OCI-LY3 (cell line): ENCODE data around the gene B4GALT7.

ENCODE experiments used
- H2AFZ ChIP-seq: fragments of 200-600, 300-600 bp; shearing (Covaris generic); 2 replicates; pipeline ENCODE4 v1.6.0; 2014; ENCODE audit warnings: antibody characterized with exemption, low read depth, low read length
- H3K27ac ChIP-seq: fragments of 200-600, 300-600 bp; sonication (generic); 2 replicates; pipeline ENCODE4 v1.5.1; 2014; ENCODE audit warnings: mild to moderate bottlenecking, low read length, moderate library complexity, mixed read lengths
- H3K27me3 ChIP-seq: fragments of 200-600, 300-600 bp; sonication (generic); 2 replicates; pipeline ENCODE4 v1.6.1; 2014; ENCODE audit warnings: low read depth, low read length, mixed read lengths
- H3K36me3 ChIP-seq: fragments of 200-600, 300-600 bp; sonication (generic); replicated peaks from 2 replicates; pipeline ENCODE3; 2014; ENCODE audit warnings: low read depth, low read length, mixed read lengths
- H3K4me1 ChIP-seq: fragments of 300-600, 200-600 bp; sonication (generic); 2 replicates; pipeline ENCODE4 v1.6.1; 2014; ENCODE audit warnings: low read length, mixed read lengths
- H3K4me2 ChIP-seq: fragments of 200-600, 300-600 bp; sonication (generic); 2 replicates; pipeline ENCODE4 v1.6.1; 2014; ENCODE audit warnings: low read length, mixed read lengths
- H3K4me3 ChIP-seq: fragments of 300-600, 200-600 bp; sonication (generic); 2 replicates; pipeline ENCODE4 v1.5.1; 2014; ENCODE audit warnings: antibody characterized with exemption, mild to moderate bottlenecking, low read length, moderate library complexity
- H3K79me2 ChIP-seq: fragments of 300-600, 200-600 bp; shearing (Covaris generic); 2 replicates; pipeline ENCODE4 v1.6.1; 2014; ENCODE audit warnings: mild to moderate bottlenecking, low read length, mixed read lengths
- H3K9ac ChIP-seq: fragments of 300-600, 200-600 bp; shearing (Covaris generic); 2 replicates; pipeline ENCODE4 v1.6.0; 2014; ENCODE audit warnings: mild to moderate bottlenecking, low read length, moderate library complexity
- H3K9me3 ChIP-seq: fragments of 200-600, 300-600 bp; shearing (Covaris generic); 2 replicates; pipeline ENCODE4 v1.6.1; 2014; ENCODE audit warnings: low read length, mixed read lengths; ENCODE audit not compliant: insufficient read depth
- H4K20me1 ChIP-seq: fragments of 200-600, 300-600 bp; sonication (generic); 2 replicates; pipeline ENCODE4 v1.6.1; 2016; ENCODE audit warnings: low read length, mixed read lengths; ENCODE audit not compliant: insufficient read depth
- CTCF ChIP-seq: fragments of 200-600, 300-600 bp; sonication (generic); IDR thresholded peaks from 2 replicates; pipeline ENCODE4 v1.5.1; 2014; ENCODE audit warnings: antibody characterized with exemption, low read length, low read depth
- EZH2phosphoT487 ChIP-seq: fragments of 200-600 bp; shearing (Covaris generic); IDR thresholded peaks from 2 replicates; pipeline ENCODE4 v1.6.1; 2018; ENCODE audit warnings: antibody characterized with exemption, mixed run types, low read depth

The B4GALT7 gene

GRCh38 chr5:177593511-177593910, 6.4 kb upstream of the B4GALT7 start:
- no peak overlapping the region for H3K27ac ChIP-seq
- no peak overlapping the region for H3K9ac ChIP-seq
- H3K9me3 ChIP-seq = no peaks in the 10 kb centered on the region
- TF ChIP-seq CTCF = no peak
- peak overlapping the region; percentile 99; the same call in 1 of the 2 replicates for H3K4me3 ChIP-seq
- peaks cover 26% of the 10 kb centered on the region for H3K79me2 ChIP-seq
- H3K4me1 ChIP-seq = peaks cover 14% of the 10 kb centered on the region
- peak overlapping the region; percentile 73 for H3K4me2 ChIP-seq
- H2AFZ ChIP-seq = no peak overlapping the region
- H4K20me1 ChIP-seq = no peaks in the 10 kb centered on the region
- peaks cover 38% of the 10 kb centered on the region for H3K36me3 ChIP-seq
- H3K27me3 ChIP-seq = no peaks in the 10 kb centered on the region

- Histone ChIP-seq H3K27me3 (no peaks in the 10 kb centered on the region), H3K4me2 (no peak overlapping the region), H3K27ac (no peak overlapping the region), H3K4me3 (no peak overlapping the region), H3K4me1 (peaks cover 15% of the 10 kb centered on the region), H2AFZ (no peak overlapping the region), H3K9me3 (no peaks in the 10 kb centered on the region), H4K20me1 (no peaks in the 10 kb centered on the region), H3K79me2 (peaks cover 26% of the 10 kb centered on the region), H3K9ac (no peak overlapping the region), H3K36me3 (peaks cover 38% of the 10 kb centered on the region)
- TF ChIP-seq EZH2phosphoT487 = no peak
- no peak for TF ChIP-seq CTCF
These were observed 5.9 kb upstream of the B4GALT7 start for GRCh38 chr5:177594071-177594470.

GRCh38 chr5:177595026-177595585, 4.8 kb upstream of the B4GALT7 start:
- no peak overlapping the region for H3K9ac ChIP-seq
- no peak overlapping the region for H2AFZ ChIP-seq
- no peaks in the 10 kb centered on the region for H4K20me1 ChIP-seq
- no peaks in the 10 kb centered on the region for H3K9me3 ChIP-seq
- no peaks in the 10 kb centered on the region for H3K27me3 ChIP-seq
- H3K79me2 ChIP-seq = peaks cover 27% of the 10 kb centered on the region
- H3K4me2 ChIP-seq = no peak overlapping the region
- H3K27ac ChIP-seq = no peak overlapping the region
- H3K36me3 ChIP-seq = peaks cover 38% of the 10 kb centered on the region
- H3K4me3 ChIP-seq = no peak overlapping the region
- TF ChIP-seq EZH2phosphoT487 (no peak), CTCF (no peak)
- peaks cover 16% of the 10 kb centered on the region for H3K4me1 ChIP-seq

GRCh38 chr5:177595991-177596774, 3.7 kb upstream of the B4GALT7 start:
- peaks cover 38% of the 10 kb centered on the region for H3K79me2 ChIP-seq
- H3K27ac ChIP-seq = no peak overlapping the region
- no peak for TF ChIP-seq CTCF
- TF ChIP-seq EZH2phosphoT487 = no peak

More at GRCh38 chr5:177595991-177596774, 3.7 kb upstream of the B4GALT7 start:
- Histone ChIP-seq H3K36me3 (peaks cover 38% of the 10 kb centered on the region), H3K9ac (no peak overlapping the region), H3K4me2 (no peak overlapping the region), H4K20me1 (no peaks in the 10 kb centered on the region), H3K27me3 (no peaks in the 10 kb centered on the region), H3K4me1 (peaks cover 22% of the 10 kb centered on the region), H2AFZ (no peak overlapping the region), H3K9me3 (no peaks in the 10 kb centered on the region), H3K4me3 (no peak overlapping the region)
